Lung (tissue), 12 donors: ENCODE measurements around the gene MUS81. TPM values are rescaled to one million over a fixed set of nuclear protein-coding genes. Genes with fewer than 3 reads are reported as not detected.

Experiments
- ATAC-seq: fragments of 200-7000 bp; cut with Tn5 transposase; one replicate; pipeline ENCODE4 v1.9.1; 2020; ENCODE audit warnings: moderate number of reproducible peaks; ENCODE audit not compliant: insufficient read depth, low FRiP score
- DNase-seq, 3 donors: peaks; one replicate each; pipeline ENCODE4 v3.0.0-alpha.2; 2013 to 2017
- H3K27ac ChIP-seq, 2 donors: one replicate each; pipeline ENCODE4 v1.5.1; 2013; ENCODE audit warnings: mild to moderate bottlenecking in 2 of 2, moderate library complexity in 2 of 2, control low read depth in 1 of 2, inconsistent platforms in 1 of 2, low read depth in 1 of 2, low read length in 1 of 2
- H3K27me3 ChIP-seq, 3 donors: one replicate each; pipeline ENCODE4 v1.5.1; 2013; ENCODE audit warnings: low read length in 2 of 3; ENCODE audit not compliant: control insufficient read depth in 3 of 3, insufficient read depth in 3 of 3
- H3K36me3 ChIP-seq, 4 donors: one replicate each; pipeline ENCODE4 v1.5.1; 2013; ENCODE audit warnings: low read length in 4 of 4, mild to moderate bottlenecking in 1 of 4, moderate library complexity in 1 of 4; ENCODE audit not compliant: control insufficient read depth in 4 of 4, insufficient read depth in 4 of 4
- H3K4me1 ChIP-seq, 5 donors: one replicate each; pipeline ENCODE4 v1.5.1; 2013; ENCODE audit warnings: low read length in 5 of 5, mild to moderate bottlenecking in 2 of 5, moderate library complexity in 1 of 5; ENCODE audit not compliant: control insufficient read depth in 5 of 5, insufficient read depth in 5 of 5
- H3K4me3 ChIP-seq: one replicate; pipeline ENCODE4 v1.5.1; 2013; ENCODE audit warnings: mild to moderate bottlenecking, control low read depth, moderate library complexity
- H3K9ac ChIP-seq, 2 donors: one replicate each; pipeline ENCODE4 v1.5.1; 2013; ENCODE audit warnings: low read length in 2 of 2, control low read depth in 1 of 2; ENCODE audit not compliant: insufficient read depth in 1 of 2
- H3K9me3 ChIP-seq, 4 donors: one replicate each; pipeline ENCODE4 v1.5.1; 2013; ENCODE audit warnings: low read length in 3 of 4, mild to moderate bottlenecking in 1 of 4, moderate library complexity in 1 of 4; ENCODE audit not compliant: control insufficient read depth in 4 of 4, insufficient read depth in 3 of 4
- CTCF ChIP-seq: IDR thresholded peaks from 2 replicates; pipeline ENCODE4 v1.5.1; 2012; ENCODE audit warnings: mild to moderate bottlenecking; ENCODE audit errors: control extremely low read depth, extremely low read depth
- WGBS, 2 donors: extraction: QIAGEN DNeasy Blood & Tissue Kit; methylation state at CpG; one replicate each; pipeline ENCODE4 v1.1.7; 2013; 5-methylcytosine and 5-hydroxymethylcytosine counted together
- polyA plus RNA-seq, 2 donors: library from polyadenylated mRNA; stranded (reverse); fragments of 200-250 nt; gene quantifications; one replicate each; pipeline ENCODE4 v1.2.1, GENCODE V29; 2013
- total RNA-seq, 2 donors: library from RNA; depleted of rRNA in 1 of 2; stranded (reverse); fragments of >200 nt in 1 of 2; gene quantifications; one replicate each; pipeline ENCODE4 v1.2.1, GENCODE V29; 2014 to 2021
- donor health status: control.
- donor health status: control.
- donor health status: Bipolar disorder and iron deficiency.
- donor health status: healthy.
- donor health status: DM: yes; HTN: yes; CAD: no.

Gene MUS81
- total and polyA plus RNA-seq, 4 donors, result 35.0 to 62.2 (median 53.8) TPM

GRCh38 chr11:65857853-65858680 is 2.2 kb upstream of the MUS81 start, which contains the start of gene CFL1:
CFL1 (minus strand) TSS chr11:65858180; CDS start chr11:65858099, 81 bp downstream.
- peak; percentile 1 for TF ChIP-seq CTCF
- DNase-seq (peak; percentile 98 to 99 (median 99)), ATAC-seq (peak; percentile 79)
- Histone ChIP-seq H3K27ac (peak within 1 kb of the TSS; percentile 96 to 98), H3K27me3 (no peaks in the 10 kb centered on the region), H3K9ac (peak within 1 kb of the TSS; percentile 8 to 59), H3K4me3 (peak within 1 kb of the TSS; percentile 97), H3K36me3 (peaks cover 24 to 45% (median 37%) of the 10 kb centered on the region in 4 donors), H3K4me1 (peaks cover 0 to 43% (median 20%) of the 10 kb centered on the region in 5 donors), H3K9me3 (no peaks in the 10 kb centered on the region)
- WGBS, 2 donors, result 0% methylated on average over 70 to 92 of the region's 92 CpGs

GRCh38 chr11:65858681-65859087 is 1.5 kb upstream of the MUS81 start:
- ATAC-seq (no peak), DNase-seq (no peak)
- Histone ChIP-seq H3K4me3 (peak overlapping the region; percentile 16), H3K4me1 (peaks cover 0 to 43% (median 20%) of the 10 kb centered on the region in 5 donors), H3K27ac (peak overlapping the region; percentile 96 to 98), H3K36me3 (peaks cover 20 to 45% (median 36%) of the 10 kb centered on the region in 4 donors), H3K9ac (peak overlapping the region in 1 of 2 donors; percentile 59), H3K9me3 (no peaks in the 10 kb centered on the region), H3K27me3 (no peaks in the 10 kb centered on the region)
- 1% methylated on average over 10 of the region's 10 CpGs for WGBS, 2 donors
- TF ChIP-seq CTCF, result no peak

GRCh38 chr11:65859095-65859811 is 980 bp upstream of the MUS81 start:
- Histone ChIP-seq H3K4me3 (peak overlapping the region; percentile 37), H3K9ac (peak overlapping the region; percentile 51 to 78), H3K27me3 (no peaks in the 10 kb centered on the region), H3K4me1 (peaks cover 0 to 43% (median 20%) of the 10 kb centered on the region in 5 donors), H3K9me3 (no peaks in the 10 kb centered on the region), H3K36me3 (peaks cover 16 to 45% (median 37%) of the 10 kb centered on the region in 4 donors), H3K27ac (peak overlapping the region; percentile 96 to 98)
- TF ChIP-seq CTCF, result no peak
- ATAC-seq (peak; percentile 55), DNase-seq (peak; percentile 99)
- 0 to 1% methylated on average over 39 to 46 of the region's 46 CpGs for WGBS, 2 donors
